T-helper 9 cell (primary cell): Measurements from ENCODE around the gene EPN1.
"Not testable (repeated sequence)": the region's sequence is repeated elsewhere in the genome, so short reads cannot be mapped to it uniquely, and the experiment has no call there.

ENCODE experiments used
- DNase-seq: peaks from one replicate; pipeline ENCODE4 v3.0.0-alpha.2; 2020

Gene EPN1

DNA sequence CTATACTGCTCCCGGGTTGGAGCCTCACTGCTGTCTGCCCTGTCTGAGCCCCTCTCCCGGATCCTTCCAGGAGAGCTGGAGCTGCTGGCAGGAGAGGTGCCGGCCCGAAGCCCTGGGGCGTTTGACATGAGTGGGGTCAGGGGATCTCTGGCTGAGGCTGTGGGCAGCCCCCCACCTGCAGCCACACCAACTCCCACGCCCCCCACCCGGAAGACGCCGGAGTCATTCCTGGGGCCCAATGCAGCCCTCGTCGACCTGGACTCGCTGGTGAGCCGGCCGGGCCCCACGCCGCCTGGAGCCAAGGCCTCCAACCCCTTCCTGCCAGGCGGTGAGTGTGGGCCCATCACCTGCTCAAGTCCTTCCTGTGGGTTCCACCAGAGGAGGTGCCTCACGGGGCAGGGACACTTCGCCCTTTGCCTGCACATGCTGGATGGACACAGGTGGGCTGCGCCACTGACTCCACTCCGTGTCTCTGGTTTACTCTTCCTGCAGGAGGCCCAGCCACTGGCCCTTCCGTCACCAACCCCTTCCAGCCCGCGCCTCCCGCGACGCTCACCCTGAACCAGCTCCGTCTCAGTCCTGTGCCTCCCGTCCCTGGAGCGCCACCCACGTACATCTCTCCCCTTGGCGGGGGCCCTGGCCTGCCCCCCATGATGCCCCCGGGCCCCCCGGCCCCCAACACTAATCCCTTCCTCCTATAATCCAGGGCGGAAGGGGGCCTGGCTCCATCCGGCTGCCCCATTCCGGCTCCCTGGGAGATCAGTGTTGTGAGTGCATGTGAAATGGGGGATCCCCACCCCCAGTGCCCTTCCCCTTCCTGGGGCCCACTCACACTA lies 19.8 kb downstream of the EPN1 start:
- no peak for DNase-seq

DNA sequence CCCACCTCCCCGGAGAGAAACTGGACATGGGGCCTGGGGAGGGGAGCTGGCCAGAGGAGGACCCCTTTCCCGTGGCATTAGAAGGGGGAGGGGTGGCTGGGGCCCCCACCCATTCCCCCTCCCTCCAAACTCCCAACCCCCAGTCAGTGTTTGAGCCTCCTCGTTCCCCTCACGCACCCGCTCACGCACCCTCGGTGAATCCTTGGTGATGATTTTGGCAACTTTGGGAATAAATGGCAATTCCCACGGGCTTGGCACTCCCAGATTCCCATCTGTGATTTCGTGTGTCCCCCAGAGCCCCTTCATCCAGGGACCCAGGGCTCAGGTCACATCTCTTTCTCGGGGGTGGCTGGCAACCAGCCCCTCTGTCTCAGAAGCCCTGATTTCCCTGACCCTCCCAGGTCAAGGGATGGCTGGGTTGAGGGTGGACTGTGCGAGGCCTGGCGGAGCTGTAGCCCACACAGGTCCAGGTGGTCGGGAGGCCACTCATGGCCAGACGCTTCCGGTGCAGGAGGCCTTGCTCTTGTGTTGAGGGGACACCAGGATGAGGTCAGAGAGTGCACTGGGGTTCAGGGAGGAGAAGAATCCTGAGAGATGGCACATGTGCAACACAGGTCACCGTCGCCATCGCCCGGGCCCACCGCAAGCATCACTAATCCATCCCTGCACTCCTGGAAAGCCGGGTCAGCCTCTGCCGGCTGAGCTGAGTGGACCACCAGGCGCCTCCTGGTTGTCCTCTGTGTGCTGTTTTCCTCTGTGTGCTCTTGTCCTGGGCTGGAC lies 20.7 kb downstream of the EPN1 start:
- no peak for DNase-seq

DNA sequence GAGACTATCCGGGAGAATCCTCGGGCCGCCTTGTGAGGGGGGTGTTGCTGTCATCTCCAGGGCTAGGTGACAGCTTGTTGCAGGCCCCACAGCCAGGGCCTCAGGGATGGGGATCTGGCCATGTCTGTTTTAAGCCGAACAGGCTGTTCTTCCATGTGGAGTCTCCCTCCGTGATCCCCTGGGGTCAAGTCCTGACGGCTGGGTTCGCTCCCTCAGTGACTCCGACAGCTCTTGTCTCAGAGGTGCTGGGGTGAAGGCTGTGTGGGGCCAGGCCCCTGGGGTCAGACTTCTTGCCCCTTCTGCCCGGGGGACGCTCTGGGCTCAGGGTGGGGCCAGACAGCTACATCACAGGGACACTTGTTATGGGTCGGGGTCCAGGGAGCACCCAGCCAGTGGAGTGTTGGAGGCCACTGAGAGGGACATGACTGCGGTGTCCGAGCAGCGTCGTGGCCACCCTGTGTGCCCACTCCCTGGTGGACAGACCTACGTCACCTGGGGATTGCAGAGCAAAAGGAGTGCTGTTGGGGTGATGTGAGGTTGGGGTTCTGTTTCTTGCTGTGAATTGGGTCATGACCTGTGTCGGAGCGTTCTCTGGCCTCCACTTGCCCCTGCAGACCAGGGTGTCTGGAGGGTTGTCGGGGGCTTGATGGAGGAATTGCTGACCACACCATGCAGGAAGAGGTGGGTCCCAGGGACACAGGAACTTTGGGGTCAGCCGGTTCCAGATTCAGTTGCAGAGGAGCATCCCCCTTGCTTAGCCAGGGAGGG lies 21.5 kb downstream of the EPN1 start:
- no peak for DNase-seq

DNA sequence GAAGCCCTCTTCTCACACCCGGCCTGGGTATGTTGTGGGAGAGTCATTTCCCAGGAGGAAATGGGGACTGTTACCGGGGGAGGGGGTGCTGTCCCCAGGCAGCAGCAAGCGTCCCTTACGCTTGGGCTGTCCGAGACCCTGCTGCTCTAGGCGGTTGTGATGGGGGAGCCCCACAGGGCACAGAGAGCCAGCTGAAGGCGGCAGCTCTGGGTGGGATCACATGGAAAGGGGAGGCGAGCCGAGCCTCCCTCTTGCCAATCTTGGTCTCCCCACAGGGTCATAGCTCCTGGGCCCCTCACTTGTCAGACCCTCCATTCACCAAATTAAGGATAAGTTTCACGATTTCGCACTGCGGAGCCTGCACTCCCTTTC lies 22.0 kb downstream of the EPN1 start:
- DNase-seq: no peak

DNA sequence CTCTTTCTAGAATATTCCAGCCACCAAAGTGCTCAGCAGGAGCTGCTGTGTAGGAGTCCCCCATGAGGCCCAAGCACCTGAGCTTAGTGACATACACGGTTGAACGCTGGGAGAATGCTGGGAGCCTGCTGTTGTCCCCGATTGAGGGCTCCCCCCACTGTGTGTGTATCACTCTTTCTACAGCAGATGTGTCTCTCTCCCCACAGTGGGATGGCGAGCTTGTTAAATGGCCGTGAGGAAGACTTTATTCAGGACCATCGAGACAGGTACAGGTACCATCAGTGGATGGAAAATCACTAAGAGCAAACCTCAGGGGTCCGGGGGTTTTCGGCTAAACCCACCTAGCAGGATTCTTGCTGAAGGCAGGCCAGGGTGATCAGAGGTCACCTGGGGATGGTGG lies 22.7 kb downstream of the EPN1 start:
- no peak for DNase-seq

DNA sequence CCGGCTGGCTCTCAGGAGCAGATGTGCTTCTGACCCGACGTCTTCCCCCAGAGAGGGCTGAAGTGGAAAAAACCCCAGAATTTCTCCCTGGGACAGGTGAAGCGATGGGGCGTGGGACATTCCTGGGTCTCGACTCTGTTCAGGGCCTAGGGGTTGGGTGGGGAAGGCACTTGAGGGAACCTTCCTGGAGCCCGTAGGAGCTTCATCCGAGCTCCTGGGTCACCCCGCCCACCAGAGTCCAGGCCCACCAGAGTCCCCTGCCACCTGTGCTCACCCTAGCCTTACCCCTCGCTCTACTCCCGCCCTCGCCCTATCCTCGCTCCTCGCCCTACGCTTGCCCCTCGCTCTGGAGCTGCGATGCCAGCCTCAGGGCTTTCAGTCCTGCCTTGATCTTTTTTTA lies 23.2 kb downstream of the EPN1 start:
- DNase-seq: no peak

DNA sequence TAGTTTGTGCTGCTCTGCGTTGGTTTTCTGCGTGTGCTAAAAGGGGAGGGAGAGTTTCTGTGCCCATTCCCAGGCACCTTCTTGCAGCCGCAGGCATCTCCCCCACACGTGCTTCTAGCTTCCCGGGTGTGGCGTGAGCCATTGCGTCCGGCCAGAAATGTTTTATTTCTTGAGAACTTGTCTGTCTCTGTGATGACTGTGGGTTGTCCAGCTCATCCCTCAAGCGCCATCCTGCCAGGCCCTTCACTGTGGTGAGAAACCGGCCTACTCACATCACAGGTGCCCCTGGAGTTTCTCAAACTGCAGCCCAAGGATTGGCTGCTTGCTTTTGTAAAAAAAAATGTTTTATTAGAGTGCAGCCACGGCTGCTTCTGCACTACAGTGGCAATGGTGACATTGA lies 24.2 kb downstream of the EPN1 start:
- DNase-seq: no peak

DNA sequence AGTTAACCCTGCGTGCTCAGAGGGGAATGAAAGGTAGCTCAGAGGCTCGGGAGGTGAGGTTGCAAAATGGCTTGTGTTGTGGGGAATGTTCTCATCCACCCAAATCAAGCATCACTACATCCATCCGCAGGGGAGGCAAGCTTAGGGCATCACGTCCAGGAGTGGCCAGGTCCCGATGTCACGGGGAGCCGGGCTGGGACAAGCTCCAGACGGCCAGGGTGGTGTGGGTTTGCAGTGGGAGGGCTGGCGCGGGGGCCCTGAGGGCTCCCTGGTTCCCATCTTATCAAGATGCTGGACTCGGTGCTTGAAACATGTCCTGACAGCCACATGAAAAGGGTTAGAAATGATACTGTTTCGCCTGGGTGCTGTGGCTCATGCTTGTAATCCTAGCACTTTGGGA lies 25.8 kb downstream of the EPN1 start:
- DNase-seq: no peak

DNA sequence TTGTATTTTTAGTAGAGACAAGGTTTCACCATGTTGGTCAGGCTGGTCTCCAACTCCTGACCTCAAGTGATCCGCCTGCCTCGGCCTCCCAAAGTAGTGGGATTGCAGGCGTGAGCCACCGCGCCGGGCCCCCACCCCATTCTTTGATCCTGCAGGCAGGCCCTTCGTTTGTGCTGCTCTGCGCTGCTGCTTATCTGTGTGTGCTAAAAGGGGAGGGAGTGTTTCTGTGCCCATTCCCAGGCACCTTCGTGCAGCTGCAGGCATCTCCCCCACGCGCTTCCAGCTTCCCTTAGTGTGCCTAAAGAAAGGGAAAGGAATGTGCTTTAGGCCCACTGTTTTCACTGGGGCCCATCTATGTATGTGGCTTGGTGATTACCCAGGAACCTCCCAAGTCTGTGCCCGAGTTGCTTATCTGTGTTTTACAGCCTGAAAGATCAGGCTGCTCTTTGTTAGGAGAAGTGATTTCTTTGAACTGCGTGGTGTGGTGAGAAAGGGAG lies 27.2 kb downstream of the EPN1 start:
- DNase-seq: no peak

DNA sequence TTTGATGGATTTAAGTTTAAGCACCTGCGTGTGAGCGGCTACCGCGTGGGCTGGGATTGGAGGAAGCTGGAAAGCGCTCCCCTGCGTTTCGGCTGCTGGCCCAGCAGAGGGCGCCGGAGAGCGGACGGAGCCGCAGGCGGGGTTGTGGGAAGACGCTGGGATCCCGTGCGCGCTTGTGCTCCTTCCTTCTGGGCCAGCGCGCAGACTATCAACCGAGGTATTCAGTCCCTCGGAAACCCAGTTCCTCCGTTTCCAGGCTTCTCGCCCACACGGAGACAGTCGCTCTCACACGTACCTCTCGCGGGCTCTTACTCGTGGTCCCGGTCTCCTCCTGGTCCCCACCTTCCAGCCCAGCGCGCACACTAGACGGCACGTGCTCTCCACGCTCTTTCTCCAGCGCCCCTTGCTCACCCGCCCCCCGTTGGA lies 28.8 kb downstream of the EPN1 start:
- peak; percentile 41 for DNase-seq

DNA sequence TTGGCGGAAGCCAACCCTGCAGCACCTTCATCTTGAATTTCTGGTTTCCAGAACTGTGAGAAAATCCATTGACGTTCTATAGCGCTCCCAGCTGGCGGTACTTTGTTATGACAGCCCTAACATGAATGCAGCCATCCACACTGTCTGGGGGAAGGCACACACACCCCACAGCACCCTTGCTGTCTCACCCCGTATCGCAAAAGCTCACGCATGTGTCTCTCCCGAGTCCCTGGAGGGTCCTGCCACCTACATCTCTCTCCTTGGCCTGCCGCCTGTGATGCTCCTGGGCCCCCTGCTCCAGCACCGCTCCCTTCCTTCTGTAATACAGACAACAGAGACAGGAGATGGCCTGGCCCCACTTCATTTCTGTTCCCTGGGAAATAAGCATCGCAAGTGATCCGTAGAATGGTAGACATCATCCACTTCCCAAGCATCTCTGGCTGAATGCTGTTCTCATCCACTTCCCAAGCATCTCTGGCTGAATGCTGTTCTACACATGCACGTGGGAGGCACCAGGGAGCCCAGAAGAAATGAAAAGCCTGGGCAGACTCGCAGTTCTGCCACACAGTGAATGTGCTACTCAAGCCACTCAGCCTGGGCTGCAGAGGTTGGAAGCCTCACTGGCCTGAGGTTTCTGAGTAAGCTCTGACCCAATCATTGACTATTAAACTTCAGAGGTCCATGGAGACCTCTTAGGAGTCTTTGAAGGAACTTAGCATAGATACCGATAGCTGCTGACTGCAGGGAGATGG lies 29.6 kb downstream of the EPN1 start:
- no peak for DNase-seq

DNA sequence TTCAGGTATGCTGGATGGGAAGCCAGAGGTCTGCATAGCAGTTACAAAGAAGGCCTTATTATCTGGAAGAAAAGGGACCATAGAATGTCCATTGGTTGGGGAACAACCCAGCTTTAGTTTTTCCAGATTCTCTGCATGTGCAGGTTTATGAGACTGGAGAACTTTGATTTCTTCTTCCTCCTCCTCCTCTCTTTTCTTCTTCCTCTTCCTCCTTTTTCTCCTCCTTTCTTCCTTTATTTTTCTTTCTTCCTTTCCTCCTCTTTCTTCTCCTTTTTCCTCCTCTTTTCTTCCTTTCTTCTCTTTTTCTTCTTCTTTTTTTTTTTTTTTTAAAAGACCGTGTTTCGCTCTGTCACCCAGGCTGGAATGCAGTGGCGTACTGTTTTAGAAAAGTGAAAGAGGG lies 30.9 kb downstream of the EPN1 start:
- no peak for DNase-seq

DNA sequence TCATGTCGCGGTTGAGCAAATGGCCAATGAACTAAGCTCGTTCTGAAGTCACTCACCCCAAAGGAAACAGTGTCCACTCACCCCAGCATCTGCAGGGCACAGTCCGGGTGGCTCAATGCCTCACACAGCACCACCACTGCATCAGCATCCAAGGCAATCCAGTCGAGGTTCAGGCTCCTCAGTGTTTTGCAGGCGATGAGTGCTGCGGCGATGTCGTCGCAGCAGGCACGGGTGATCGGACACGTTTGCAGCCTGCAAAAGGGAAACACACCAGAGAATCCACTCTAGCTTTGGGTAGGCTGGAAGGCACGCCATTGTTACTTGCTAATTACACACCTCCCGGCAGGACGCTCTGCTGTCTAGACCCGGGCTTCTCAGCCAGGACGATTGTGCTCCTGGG lies 36.7 kb downstream of the EPN1 start:
- no peak for DNase-seq

DNA sequence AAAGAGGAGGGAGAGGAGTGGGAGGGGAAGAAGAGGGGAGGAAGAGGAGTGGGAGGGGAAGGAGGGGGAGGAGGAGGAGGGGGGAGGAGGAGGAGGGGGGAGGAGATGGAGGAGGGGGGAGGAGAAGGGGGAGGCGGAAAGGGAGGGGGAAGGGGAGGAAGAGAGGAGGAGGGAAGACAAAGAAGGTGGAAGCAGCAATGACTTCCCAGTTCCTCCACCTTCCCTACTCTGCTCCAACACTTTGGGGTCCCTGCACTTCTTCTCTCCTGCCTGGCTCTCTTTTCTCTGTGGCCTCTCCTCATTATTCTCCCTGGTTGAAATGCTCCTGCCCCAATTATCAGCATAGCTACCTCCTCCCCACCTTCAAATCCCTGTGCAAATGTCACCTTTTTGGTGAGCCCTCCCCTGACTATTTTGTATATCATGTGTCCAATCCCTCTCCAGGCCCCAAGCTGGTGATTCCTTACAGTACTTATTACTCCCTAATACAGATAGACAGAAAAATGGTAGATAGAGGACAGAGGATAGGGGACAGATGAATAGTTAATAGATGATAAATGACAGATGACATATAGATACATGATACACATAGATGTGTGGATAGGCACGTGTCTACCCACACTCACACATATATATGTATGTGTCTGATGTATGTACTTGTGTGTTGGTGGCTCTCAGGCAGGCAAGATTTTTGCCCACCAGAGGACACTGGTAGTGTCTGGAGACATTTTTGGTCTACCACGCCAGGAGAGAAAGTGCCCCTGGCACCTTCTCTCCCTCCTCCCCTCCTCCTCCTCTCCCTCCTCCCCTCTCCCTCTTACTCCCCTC lies 38.0 kb downstream of the EPN1 start:
- DNase-seq: no peak

DNA sequence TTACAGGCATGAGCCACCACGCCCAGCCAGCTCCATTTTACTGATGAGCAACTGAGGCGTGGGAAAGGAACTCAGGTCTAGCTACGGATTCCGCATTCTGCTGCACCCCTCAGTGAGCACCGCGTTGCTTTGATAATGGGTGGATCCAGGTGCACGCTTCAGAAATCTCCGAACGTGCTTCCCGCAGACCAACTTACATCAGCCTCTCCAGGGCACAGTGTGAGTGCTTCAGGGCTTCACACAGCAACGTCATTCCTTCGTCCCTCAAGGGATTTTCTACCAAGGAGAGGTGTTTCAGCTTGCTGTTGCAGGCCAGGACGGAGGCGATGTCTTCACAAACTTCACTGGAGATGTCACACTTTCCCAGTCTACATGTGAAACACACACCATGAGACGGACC lies 41.5 kb downstream of the EPN1 start:
- DNase-seq: no peak

DNA sequence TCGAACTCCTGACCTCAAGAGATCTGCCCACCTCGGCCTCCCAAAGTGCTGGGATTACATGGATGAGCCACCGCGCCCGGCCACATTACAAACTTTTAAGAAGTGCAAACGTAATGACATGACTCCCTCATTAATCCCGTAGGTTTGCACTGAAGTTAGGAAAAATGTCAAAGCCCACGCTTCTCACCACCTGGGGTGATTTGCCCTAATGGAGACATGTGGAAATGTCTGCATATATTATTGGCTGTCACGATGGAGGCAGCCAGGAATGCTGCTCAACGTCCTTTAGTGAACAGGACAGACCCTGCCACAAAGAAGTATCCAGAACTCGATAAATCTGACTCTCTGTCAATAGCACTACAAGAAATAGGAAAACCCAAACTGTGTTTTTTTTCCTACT lies 42.2 kb downstream of the EPN1 start:
- no peak for DNase-seq

DNA sequence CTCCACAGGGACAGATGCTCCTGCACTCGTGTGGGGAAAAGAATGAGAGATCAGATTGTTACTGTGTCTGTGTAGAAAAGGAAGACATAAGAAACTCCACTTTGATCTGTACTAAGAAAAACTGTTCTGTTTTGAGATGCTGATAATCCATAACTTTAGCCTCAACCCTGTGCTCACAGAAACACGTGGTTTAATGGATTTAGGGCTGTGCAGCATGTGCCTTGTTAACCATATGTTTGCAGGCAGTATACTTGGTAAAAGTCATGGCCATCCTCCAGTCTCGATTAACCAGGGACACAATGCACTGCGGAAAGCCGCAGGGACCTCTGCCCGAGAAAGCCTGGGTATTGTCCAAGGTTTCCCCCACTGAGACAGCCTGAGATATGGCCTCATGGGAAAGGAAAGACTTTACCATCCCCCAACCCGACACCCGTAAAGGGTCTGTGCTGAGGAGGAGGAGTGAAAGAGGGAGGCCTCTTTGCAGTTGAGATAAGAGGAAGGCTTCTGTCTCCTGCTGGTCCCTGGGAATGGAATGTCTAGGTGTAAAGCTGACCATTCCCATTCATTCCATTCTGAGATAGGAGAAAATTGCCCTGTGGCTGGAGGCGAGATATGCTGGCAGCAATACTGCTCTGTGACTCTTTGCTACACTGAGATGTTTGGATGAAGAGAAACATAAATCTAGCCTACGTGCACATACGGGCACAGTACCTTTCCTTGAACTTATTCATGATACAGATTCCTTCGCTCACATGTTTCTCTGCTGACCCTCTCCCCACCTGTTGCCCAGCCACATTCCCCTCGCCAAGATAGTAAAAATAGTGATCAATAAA lies 43.1 kb downstream of the EPN1 start:
- not testable (repeated sequence) for DNase-seq

DNA sequence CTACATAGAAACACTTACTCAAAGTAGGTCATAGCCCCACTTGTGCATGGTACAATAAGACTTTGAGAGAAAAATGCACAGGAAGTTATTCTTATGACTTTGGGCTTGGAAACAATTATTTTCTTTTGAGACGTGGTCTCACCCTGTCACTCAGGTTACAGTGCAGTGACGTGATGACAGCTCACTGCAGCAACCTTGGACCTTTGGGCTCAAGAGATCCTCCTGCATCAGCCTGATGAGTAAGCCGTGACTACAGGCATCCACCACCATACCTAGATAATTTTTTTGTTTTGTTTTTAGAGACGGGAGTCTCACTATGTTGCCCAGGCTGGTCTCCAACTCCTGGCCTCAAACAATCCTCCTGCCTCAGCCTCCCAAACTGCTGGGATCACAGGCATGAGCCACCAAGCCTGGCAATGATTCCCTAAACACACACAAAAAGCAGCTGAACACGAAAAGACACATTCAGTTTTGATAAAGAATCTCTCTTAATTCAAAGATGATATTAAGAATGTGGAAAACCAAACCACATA lies 45.3 kb downstream of the EPN1 start:
- DNase-seq: no peak

DNA sequence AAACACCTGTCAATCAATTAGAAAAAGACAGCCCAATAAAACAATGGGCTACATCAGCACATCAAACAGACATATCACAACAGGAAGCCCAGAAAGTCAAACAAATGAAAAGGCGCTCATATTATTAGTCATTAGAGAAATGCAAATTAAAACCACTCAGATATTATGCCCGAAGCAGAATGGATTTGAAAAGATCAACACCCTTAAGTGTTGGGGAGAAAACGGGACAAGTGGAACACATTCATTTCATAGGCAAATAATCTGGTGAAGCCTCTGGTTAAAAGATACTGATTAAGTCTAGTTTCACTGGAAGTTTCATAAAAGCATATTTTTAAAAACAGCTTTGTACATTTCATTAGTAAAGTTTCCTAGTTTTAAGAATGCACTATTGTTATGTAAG lies 45.8 kb downstream of the EPN1 start:
- DNase-seq: no peak

DNA sequence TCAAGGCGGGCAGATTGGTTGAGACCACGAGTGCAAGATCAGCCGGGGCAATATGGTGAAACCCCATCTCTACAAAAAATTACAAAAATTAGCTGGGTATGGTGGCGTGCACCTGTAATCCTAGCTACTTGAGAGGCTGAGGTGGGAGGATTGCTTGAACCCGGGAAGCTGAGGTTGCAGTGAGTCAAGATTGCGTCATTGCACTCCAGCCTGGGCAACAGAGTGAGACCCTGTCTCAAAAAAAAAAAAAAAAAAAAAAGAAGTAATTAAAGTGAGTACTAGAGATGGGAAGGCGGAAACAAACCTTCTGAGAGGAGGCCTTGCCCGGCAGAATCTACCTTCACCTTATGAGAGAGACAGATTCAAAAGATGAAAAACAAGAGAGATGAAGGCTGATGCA lies 48.5 kb downstream of the EPN1 start:
- DNase-seq: no peak
